Vagina (tissue), 2 donors: ENCODE measurements around the gene LOXL3.

ENCODE experiments used
- CTCF ChIP-seq, 3 experiments: fragments of 450-650 bp in 2 of 3; fragments of 200-600 bp in 1 of 3; sonication (generic) in 1 of 3; IDR thresholded peaks; one replicate each; pipeline ENCODE4 v1.5.1; 2017 to 2019; ENCODE audit warnings: antibody characterized with exemption in 3 of 3, mild to moderate bottlenecking in 2 of 3, moderate library complexity in 2 of 3
- POLR2A ChIP-seq, 2 donors: fragments of 450-650 bp; IDR thresholded peaks; one replicate each; pipeline ENCODE4 v1.6.1; 2017; ENCODE audit warnings: antibody characterized with exemption in 2 of 2, mild to moderate bottlenecking in 2 of 2, moderate library complexity in 2 of 2
- POLR2AphosphoS5 ChIP-seq, 2 donors: sonication (generic); formaldehyde crosslinking; IDR thresholded peaks; one replicate each; pipeline ENCODE4 v1.9.0; 2017; ENCODE audit warnings: antibody characterized with exemption in 2 of 2, mild to moderate bottlenecking in 2 of 2, low read depth in 1 of 2; ENCODE audit not compliant: insufficient read depth in 1 of 2

- TF ChIP-seq CTCF (IDR thresholded peaks at IDR 0.05): no peak
- TF ChIP-seq POLR2AphosphoS5 (IDR thresholded peaks at IDR 0.05; ENCODE audit: insufficient read depth in 1 of 2, low read depth in 1 of 2): no peak
- no peak for TF ChIP-seq POLR2A (IDR thresholded peaks at IDR 0.05)
Measured at GRCh38 chr2:74548285-74548899, 5.3 kb downstream of the LOXL3 start.
